Subcutaneous abdominal adipose tissue (tissue), 5 donors: ENCODE results near the gene MSANTD2.

Experiments
- H3K27ac ChIP-seq: one replicate; pipeline ENCODE4 v1.7.0; 2013; ENCODE audit warnings: low read depth, mild to moderate bottlenecking, inconsistent platforms, low read length, moderate library complexity
- H3K27me3 ChIP-seq, 5 donors: one replicate each; pipeline ENCODE4 v1.7.0; 2013; ENCODE audit warnings: low read length in 5 of 5, inconsistent platforms in 1 of 5; ENCODE audit not compliant: control insufficient read depth in 5 of 5, insufficient read depth in 4 of 5
- H3K36me3 ChIP-seq, 5 donors: one replicate each; pipeline ENCODE4 v1.7.0; 2013; ENCODE audit warnings: low read length in 5 of 5; ENCODE audit not compliant: control insufficient read depth in 5 of 5, insufficient read depth in 5 of 5
- H3K4me1 ChIP-seq, 5 donors: one replicate each; pipeline ENCODE4 v1.7.0; 2013; ENCODE audit warnings: low read length in 5 of 5, mild to moderate bottlenecking in 3 of 5, moderate library complexity in 1 of 5; ENCODE audit not compliant: control insufficient read depth in 5 of 5, insufficient read depth in 5 of 5
- H3K4me3 ChIP-seq, 5 donors: one replicate each; pipeline ENCODE4 v1.7.0; 2013; ENCODE audit warnings: low read length in 5 of 5, low read depth in 1 of 5
- H3K9ac ChIP-seq, 5 donors: one replicate each; pipeline ENCODE4 v1.7.0; 2013; ENCODE audit warnings: low read length in 5 of 5, mild to moderate bottlenecking in 4 of 5, moderate library complexity in 3 of 5
- H3K9me3 ChIP-seq, 5 donors: one replicate each; pipeline ENCODE4 v1.7.0; 2013; ENCODE audit warnings: low read length in 5 of 5; ENCODE audit not compliant: control insufficient read depth in 5 of 5
- donor health status: healthy.
- donor health status: healthy.
- donor health status: healthy.
- donor health status: healthy.
- donor health status: healthy.

MSANTD2 gene

GRCh38 chr11:124756753-124757227 lies 43.4 kb downstream of the MSANTD2 start:
- Histone ChIP-seq H3K27me3 (peaks cover 19 to 60% (median 46%) of the 10 kb centered on the region in 5 donors), H3K9me3 (no peaks in the 10 kb centered on the region), H3K27ac (no peak overlapping the region), H3K4me3 (no peak overlapping the region), H3K4me1 (peaks cover 3 to 83% (median 33%) of the 10 kb centered on the region in 5 donors), H3K36me3 (peaks cover 0 to 28% (median 21%) of the 10 kb centered on the region in 5 donors), H3K9ac (no peak overlapping the region)

GRCh38 chr11:124756033-124756752 lies 44.0 kb downstream of the MSANTD2 start:
- Histone ChIP-seq H3K9ac (no peak overlapping the region), H3K36me3 (peaks cover 0 to 30% (median 21%) of the 10 kb centered on the region in 5 donors), H3K4me3 (no peak overlapping the region), H3K27me3 (peaks cover 15 to 60% (median 43%) of the 10 kb centered on the region in 5 donors), H3K4me1 (peaks cover 3 to 84% (median 31%) of the 10 kb centered on the region in 5 donors), H3K9me3 (no peaks in the 10 kb centered on the region), H3K27ac (no peak overlapping the region)

- Histone ChIP-seq H3K27me3 (peaks cover 5 to 51% (median 39%) of the 10 kb centered on the region in 5 donors), H3K9me3 (no peaks in the 10 kb centered on the region), H3K4me3 (no peak overlapping the region), H3K27ac (no peak overlapping the region), H3K4me1 (peaks cover 3 to 87% (median 33%) of the 10 kb centered on the region in 5 donors), H3K36me3 (peaks cover 0 to 30% (median 21%) of the 10 kb centered on the region in 5 donors), H3K9ac (no peak overlapping the region)
Measured at GRCh38 chr11:124754710-124755109, 45.5 kb downstream of the MSANTD2 start.

- H3K36me3 ChIP-seq: peaks cover 0 to 33% (median 21%) of the 10 kb centered on the region in 5 donors
- no peak overlapping the region for H3K27ac ChIP-seq
Measured at GRCh38 chr11:124754309-124754708, 45.9 kb downstream of the MSANTD2 start.

GRCh38 chr11:124753624-124754023 lies 46.6 kb downstream of the MSANTD2 start:
- Histone ChIP-seq H3K9ac (no peak overlapping the region), H3K36me3 (peaks cover 0 to 33% (median 21%) of the 10 kb centered on the region in 5 donors), H3K4me1 (peaks cover 2 to 90% (median 28%) of the 10 kb centered on the region in 5 donors), H3K4me3 (no peak overlapping the region), H3K9me3 (no peaks in the 10 kb centered on the region), H3K27me3 (peaks cover 0 to 41% (median 31%) of the 10 kb centered on the region in 5 donors), H3K27ac (no peak overlapping the region)

More at GRCh38 chr11:124754309-124754708, 45.9 kb downstream of the MSANTD2 start:
- Histone ChIP-seq H3K27me3 (peaks cover 2 to 47% (median 37%) of the 10 kb centered on the region in 5 donors), H3K9ac (no peak overlapping the region), H3K4me1 (peaks cover 3 to 90% (median 32%) of the 10 kb centered on the region in 5 donors), H3K9me3 (no peaks in the 10 kb centered on the region), H3K4me3 (no peak overlapping the region)

GRCh38 chr11:124753205-124753604 lies 47.0 kb downstream of the MSANTD2 start:
- H3K4me1 ChIP-seq: peaks cover 1 to 90% (median 24%) of the 10 kb centered on the region in 5 donors
- H3K9me3 ChIP-seq: no peaks in the 10 kb centered on the region
- peaks cover 2 to 42% (median 33%) of the 10 kb centered on the region in 5 donors for H3K27me3 ChIP-seq
- H3K27ac ChIP-seq: no peak overlapping the region
- no peak overlapping the region for H3K4me3 ChIP-seq
- H3K36me3 ChIP-seq: peaks cover 0 to 33% (median 21%) of the 10 kb centered on the region in 5 donors
- no peak overlapping the region for H3K9ac ChIP-seq

GRCh38 chr11:124752471-124753102 lies 47.6 kb downstream of the MSANTD2 start:
- H3K36me3 ChIP-seq: peaks cover 0 to 33% (median 21%) of the 10 kb centered on the region in 5 donors
- peaks cover 0 to 90% (median 23%) of the 10 kb centered on the region in 5 donors for H3K4me1 ChIP-seq
- peaks cover 2 to 39% (median 38%) of the 10 kb centered on the region in 5 donors for H3K27me3 ChIP-seq
- H3K4me3 ChIP-seq: no peak overlapping the region
- no peak overlapping the region for H3K9ac ChIP-seq
- H3K27ac ChIP-seq: no peak overlapping the region
- H3K9me3 ChIP-seq: no peaks in the 10 kb centered on the region

GRCh38 chr11:124751741-124752470 lies 48.3 kb downstream of the MSANTD2 start, which contains the start of gene VSIG2:
Gene VSIG2 (minus strand): TSS chr11:124752255. CDS start chr11:124752137, 118 bp downstream.
- Histone ChIP-seq H3K4me1 (peaks cover 2 to 90% (median 30%) of the 10 kb centered on the region in 5 donors), H3K9me3 (no peaks in the 10 kb centered on the region), H3K27me3 (peaks cover 5 to 40% (median 33%) of the 10 kb centered on the region in 5 donors), H3K27ac (no peak within 1 kb of the TSS), H3K9ac (no peak within 1 kb of the TSS), H3K36me3 (peaks cover 0 to 33% (median 21%) of the 10 kb centered on the region in 5 donors), H3K4me3 (no peak within 1 kb of the TSS)

GRCh38 chr11:124751391-124751740 lies 48.8 kb downstream of the MSANTD2 start:
- peaks cover 8 to 35% (median 31%) of the 10 kb centered on the region in 5 donors for H3K27me3 ChIP-seq
- no peak overlapping the region for H3K9ac ChIP-seq
- H3K9me3 ChIP-seq: no peaks in the 10 kb centered on the region
- H3K4me1 ChIP-seq: peaks cover 7 to 88% (median 35%) of the 10 kb centered on the region in 5 donors
- H3K4me3 ChIP-seq: no peak overlapping the region
- H3K27ac ChIP-seq: no peak overlapping the region
- H3K36me3 ChIP-seq: peaks cover 0 to 33% (median 21%) of the 10 kb centered on the region in 5 donors
